GM18519 (cell line): ENCODE data around the gene NHSL2.

Experiments
- ATAC-seq: cut with Tn5 transposase; IDR thresholded peaks from one replicate; pipeline ENCODE4 v1.9.1; 2021; ENCODE audit warnings: mild to moderate bottlenecking, moderate library complexity; ENCODE audit not compliant: unreplicated experiment, low FRiP score

NHSL2 gene

GRCh38 chrX:72125331-72126047, 214.8 kb downstream of the NHSL2 start:
- no peak for ATAC-seq

GRCh38 chrX:72126048-72126415, 215.4 kb downstream of the NHSL2 start:
- no peak for ATAC-seq

GRCh38 chrX:72126539-72127140, 216.0 kb downstream of the NHSL2 start:
- peak; percentile 40 for ATAC-seq

GRCh38 chrX:72127332-72127731, 216.7 kb downstream of the NHSL2 start:
- ATAC-seq = no peak

- no peak for ATAC-seq
Measured at GRCh38 chrX:72128183-72128834, 217.7 kb downstream of the NHSL2 start.

GRCh38 chrX:72128881-72129280, 218.2 kb downstream of the NHSL2 start:
- no peak for ATAC-seq

- ATAC-seq = no peak
Measured at GRCh38 chrX:72129661-72130060, 219.0 kb downstream of the NHSL2 start.

GRCh38 chrX:72130156-72130761, 219.6 kb downstream of the NHSL2 start:
- ATAC-seq = no peak

- ATAC-seq = no peak
Measured at GRCh38 chrX:72130762-72131250, 220.2 kb downstream of the NHSL2 start.

GRCh38 chrX:72131317-72132294, 221.0 kb downstream of the NHSL2 start, which contains the start of gene RTL5:
Gene RTL5 (minus strand): TSS chrX:72131915.
- ATAC-seq = peak; percentile 69

GRCh38 chrX:72132456-72132855, 221.8 kb downstream of the NHSL2 start:
- ATAC-seq = no peak

- no peak for ATAC-seq
Measured at GRCh38 chrX:72133851-72134546, 223.4 kb downstream of the NHSL2 start.

GRCh38 chrX:72137846-72138495, 227.3 kb downstream of the NHSL2 start:
- ATAC-seq = no peak

GRCh38 chrX:72139538-72139937, 228.9 kb downstream of the NHSL2 start:
- no peak for ATAC-seq

GRCh38 chrX:72141372-72142004, 230.8 kb downstream of the NHSL2 start:
- ATAC-seq = no peak

- no peak for ATAC-seq
Measured at GRCh38 chrX:72142094-72142793, 231.6 kb downstream of the NHSL2 start.

GRCh38 chrX:72142794-72143608, 232.4 kb downstream of the NHSL2 start:
- no peak for ATAC-seq
